Gastroesophageal sphincter (tissue), 3 donors: ENCODE data around the gene SLC10A3.

Source experiments
- EP300 ChIP-seq: sonication (generic); formaldehyde crosslinking; IDR thresholded peaks from one replicate; pipeline ENCODE4 v1.6.1; 2017; ENCODE audit warnings: antibody characterized with exemption, mild to moderate bottlenecking
- POLR2A ChIP-seq, 2 donors: fragments of 450-650 bp; IDR thresholded peaks; one replicate each; pipeline ENCODE4 v1.6.1; 2017; ENCODE audit warnings: antibody characterized with exemption in 2 of 2, mild to moderate bottlenecking in 2 of 2, moderate library complexity in 1 of 2
- POLR2AphosphoS5 ChIP-seq: sonication (generic); formaldehyde crosslinking; IDR thresholded peaks from one replicate; pipeline ENCODE4 v1.6.1; 2017; ENCODE audit warnings: antibody characterized with exemption
- TF ChIP-seq, protein P1 (sequence below), 4 experiments: fragments of 200-600 bp in 2 of 4; fragments of 450-650 bp in 2 of 4; sonication (generic) in 1 of 4; IDR thresholded peaks; one replicate each; pipeline ENCODE4 v1.5.1; 2017 to 2019; ENCODE audit warnings: antibody characterized with exemption in 4 of 4, mild to moderate bottlenecking in 2 of 4, moderate library complexity in 2 of 4

DNA sequence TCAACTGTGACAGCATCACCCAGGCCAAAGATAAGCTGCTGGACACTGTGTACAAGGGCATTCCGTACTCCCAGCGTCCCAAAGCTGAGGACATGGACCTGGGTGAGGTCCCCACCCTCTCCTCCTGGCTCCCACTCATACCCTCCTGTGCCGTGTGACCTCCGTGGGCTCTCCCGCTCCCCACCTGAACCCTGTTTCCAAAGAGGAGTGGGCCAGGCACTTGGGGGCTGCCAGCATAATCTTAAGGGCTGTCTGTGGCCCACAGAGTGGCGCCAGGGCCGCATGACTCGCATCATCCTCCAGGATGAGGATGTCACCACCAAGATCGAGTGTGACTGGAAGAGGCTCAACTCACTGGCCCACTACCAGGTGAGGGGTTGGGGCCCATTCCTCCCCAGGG is 21.3 kb downstream of the SLC10A3 start:
- TF ChIP-seq EP300 (no peak), POLR2A (IDR thresholded peaks at IDR 0.05) (no peak), POLR2AphosphoS5 (no peak)
- TF ChIP-seq, protein P1, sequence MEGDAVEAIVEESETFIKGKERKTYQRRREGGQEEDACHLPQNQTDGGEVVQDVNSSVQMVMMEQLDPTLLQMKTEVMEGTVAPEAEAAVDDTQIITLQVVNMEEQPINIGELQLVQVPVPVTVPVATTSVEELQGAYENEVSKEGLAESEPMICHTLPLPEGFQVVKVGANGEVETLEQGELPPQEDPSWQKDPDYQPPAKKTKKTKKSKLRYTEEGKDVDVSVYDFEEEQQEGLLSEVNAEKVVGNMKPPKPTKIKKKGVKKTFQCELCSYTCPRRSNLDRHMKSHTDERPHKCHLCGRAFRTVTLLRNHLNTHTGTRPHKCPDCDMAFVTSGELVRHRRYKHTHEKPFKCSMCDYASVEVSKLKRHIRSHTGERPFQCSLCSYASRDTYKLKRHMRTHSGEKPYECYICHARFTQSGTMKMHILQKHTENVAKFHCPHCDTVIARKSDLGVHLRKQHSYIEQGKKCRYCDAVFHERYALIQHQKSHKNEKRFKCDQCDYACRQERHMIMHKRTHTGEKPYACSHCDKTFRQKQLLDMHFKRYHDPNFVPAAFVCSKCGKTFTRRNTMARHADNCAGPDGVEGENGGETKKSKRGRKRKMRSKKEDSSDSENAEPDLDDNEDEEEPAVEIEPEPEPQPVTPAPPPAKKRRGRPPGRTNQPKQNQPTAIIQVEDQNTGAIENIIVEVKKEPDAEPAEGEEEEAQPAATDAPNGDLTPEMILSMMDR (IDR thresholded peaks at IDR 0.05), result no peak
